ENCODE data around the gene WDR18.

Gene WDR18

DNA sequence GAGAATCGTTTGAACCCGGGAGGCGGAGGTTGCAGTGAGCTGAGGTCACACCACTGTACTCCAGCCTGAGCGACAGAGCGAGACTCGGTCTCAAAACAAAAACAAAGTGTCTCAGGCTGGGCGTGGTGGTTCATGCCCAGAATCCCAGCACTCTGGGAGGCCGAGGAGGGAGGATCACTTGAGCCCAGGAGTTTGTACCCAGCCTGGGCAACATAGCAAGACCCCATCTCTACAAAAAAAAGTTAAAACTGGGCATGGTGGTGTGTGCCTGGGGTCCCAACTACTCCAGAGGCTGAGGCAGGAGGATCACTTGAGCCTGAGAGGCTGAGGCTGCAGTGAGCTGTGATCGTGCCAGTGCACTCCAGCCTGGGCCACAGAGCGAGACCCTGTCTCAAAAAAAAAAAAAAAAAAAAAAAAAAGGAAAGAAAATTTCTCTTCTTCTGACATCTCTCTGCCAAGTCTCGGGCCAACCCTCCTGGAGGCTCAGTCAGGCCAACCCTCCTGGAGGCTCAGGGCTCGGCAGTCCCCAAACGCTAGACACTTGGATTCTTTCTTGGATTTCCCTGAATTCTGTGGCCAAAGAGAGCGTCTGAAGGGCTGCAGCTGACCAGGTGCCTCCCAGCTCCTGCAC, 32.0 kb upstream of the WDR18 start:
- TF ChIP-seq, protein P1, sequence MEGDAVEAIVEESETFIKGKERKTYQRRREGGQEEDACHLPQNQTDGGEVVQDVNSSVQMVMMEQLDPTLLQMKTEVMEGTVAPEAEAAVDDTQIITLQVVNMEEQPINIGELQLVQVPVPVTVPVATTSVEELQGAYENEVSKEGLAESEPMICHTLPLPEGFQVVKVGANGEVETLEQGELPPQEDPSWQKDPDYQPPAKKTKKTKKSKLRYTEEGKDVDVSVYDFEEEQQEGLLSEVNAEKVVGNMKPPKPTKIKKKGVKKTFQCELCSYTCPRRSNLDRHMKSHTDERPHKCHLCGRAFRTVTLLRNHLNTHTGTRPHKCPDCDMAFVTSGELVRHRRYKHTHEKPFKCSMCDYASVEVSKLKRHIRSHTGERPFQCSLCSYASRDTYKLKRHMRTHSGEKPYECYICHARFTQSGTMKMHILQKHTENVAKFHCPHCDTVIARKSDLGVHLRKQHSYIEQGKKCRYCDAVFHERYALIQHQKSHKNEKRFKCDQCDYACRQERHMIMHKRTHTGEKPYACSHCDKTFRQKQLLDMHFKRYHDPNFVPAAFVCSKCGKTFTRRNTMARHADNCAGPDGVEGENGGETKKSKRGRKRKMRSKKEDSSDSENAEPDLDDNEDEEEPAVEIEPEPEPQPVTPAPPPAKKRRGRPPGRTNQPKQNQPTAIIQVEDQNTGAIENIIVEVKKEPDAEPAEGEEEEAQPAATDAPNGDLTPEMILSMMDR (IDR thresholded peaks at IDR 0.05; ENCODE audit: borderline replicate concordance, insufficient read depth, low read depth, low read length) = no peak
- peak overlapping the region; percentile 53 for H3K4me3 ChIP-seq (ENCODE audit: low read depth, low read length)

- H3K4me3 ChIP-seq (ENCODE audit: low read depth, low read length) = peak overlapping the region; percentile 53
- TF ChIP-seq, protein P1 (IDR thresholded peaks at IDR 0.05; ENCODE audit: borderline replicate concordance, insufficient read depth, low read depth, low read length) = no peak
Measured at GRCh38 chr19:952680-953444, 31.3 kb upstream of the WDR18 start.

DNA sequence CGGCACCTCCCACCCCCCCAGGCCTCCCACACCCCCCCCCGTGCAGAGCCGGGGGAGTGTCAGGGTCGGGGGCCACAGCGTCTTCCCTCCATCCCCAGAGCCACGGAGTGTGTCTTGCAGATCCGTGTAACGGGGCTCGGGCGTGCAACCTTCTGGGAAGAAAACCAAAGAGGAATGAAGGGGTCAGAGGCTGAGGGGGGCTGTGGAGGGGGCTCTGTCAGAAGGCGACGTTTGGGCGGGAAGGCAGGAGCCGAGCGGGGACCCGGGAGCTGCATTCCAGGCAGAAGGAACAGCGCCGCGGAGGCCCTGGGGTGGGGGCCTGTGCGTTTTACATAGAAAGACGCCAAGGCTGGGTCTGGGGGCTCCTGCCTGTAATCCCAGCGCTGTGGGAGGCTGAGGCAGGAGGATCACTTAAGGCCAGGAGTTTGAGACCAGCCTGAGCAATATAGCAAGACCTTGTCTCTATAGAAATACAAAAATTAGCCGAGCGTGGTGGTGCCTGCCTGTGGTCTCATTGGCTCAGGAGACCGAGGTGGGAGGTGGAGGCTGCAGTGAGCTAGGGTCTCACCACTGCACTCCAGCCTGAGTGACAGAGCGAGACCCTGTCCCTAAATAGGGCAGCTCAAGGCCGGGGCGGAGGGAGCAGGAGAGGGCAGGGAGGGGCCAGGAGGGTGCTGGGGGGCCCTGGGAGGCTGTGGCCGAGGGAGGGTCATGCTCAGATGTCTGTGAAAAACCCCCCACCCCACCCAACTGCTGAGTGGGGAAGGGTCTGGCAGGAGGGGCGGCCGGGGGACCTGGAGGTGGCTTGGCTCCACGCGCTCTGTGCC, 30.5 kb upstream of the WDR18 start:
- peak overlapping the region; percentile 53 for H3K4me3 ChIP-seq (ENCODE audit: low read depth, low read length)
- TF ChIP-seq, protein P1 (IDR thresholded peaks at IDR 0.05; ENCODE audit: borderline replicate concordance, insufficient read depth, low read depth, low read length) = no peak

GRCh38 chr19:954272-954671, 29.9 kb upstream of the WDR18 start:
- TF ChIP-seq, protein P1 (IDR thresholded peaks at IDR 0.05; ENCODE audit: borderline replicate concordance, insufficient read depth, low read depth, low read length) = no peak
- peak overlapping the region; percentile 21 for H3K4me3 ChIP-seq (ENCODE audit: low read depth, low read length)

DNA sequence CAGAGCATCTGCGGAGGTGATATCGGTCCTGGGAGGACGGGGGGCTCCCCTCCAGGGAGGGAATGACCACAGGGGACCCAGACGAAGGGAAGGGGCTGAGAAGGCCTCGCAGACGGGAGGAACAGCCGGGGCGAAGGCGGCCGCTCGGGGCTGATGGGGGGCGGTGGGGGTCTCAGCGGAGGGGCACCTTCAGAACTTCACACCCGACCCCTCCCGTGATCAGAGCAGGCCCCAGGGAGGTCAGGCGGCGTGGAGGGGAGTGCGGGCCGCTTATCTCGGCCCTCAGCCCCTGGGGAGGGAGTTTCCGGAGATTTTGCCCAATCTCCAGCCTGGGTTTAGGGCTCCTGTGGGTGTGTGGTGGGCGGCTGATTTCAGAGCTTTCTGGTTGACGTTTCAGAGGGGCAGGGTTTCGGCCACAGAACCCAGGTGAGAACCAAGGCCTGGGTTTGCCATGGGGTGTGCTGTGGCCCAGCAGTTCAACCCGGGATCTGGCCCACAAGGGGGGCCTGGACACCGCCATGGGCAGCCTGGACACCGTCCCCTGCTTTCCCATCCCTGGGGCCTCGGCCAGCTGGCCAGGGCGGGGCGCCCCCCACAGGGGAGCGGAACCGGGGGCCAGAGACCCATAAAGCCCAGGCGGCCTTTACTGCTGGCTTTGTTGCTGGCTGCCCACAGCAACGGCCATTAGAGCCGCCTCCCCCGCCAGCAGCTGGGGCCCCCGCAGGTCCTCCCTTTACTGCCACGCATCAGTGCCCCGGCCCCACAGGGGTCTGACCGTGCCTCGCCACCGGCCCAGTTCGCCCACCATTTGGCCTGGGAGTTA, 29.3 kb upstream of the WDR18 start:
- TF ChIP-seq, protein P1 (IDR thresholded peaks at IDR 0.05; ENCODE audit: borderline replicate concordance, insufficient read depth, low read depth, low read length) = no peak
- H3K4me3 ChIP-seq (ENCODE audit: low read depth, low read length) = no peak overlapping the region

Measured in GM12875 (cell line).